Astrocyte (in vitro differentiated cells and primary cell): ENCODE measurements around the gene RUFY3. TPM values are rescaled to one million over a fixed set of nuclear protein-coding genes. Genes with fewer than 3 reads are reported as not detected.
A peak's percentile ranks its signal among the peaks of the same experiment; 100 is the strongest.

Experiments
- DNase-seq: peaks from one replicate; pipeline ENCODE4 v3.0.0-alpha.2; 2010; ENCODE audit warnings: low read depth
- FAIRE-seq: peaks from 2 replicates; lab custom pipeline; 2011; peaks lifted over from hg19 to GRCh38; lab: Jason Lieb, UNC
- H2AFZ ChIP-seq: 2 replicates; pipeline ENCODE4 v1.6.0; 2012; ENCODE audit warnings: low read depth, low read length, inconsistent platforms
- H3K27ac ChIP-seq: 2 replicates; pipeline ENCODE4 v1.5.1; 2011; ENCODE audit warnings: low read depth, low read length, inconsistent platforms
- H3K27me3 ChIP-seq: 2 replicates; pipeline ENCODE4 v1.6.0; 2011; ENCODE audit warnings: low read length, inconsistent platforms; ENCODE audit not compliant: insufficient read depth
- H3K36me3 ChIP-seq: 2 replicates; pipeline ENCODE4 v1.5.1; 2011; ENCODE audit warnings: low read length, inconsistent platforms; ENCODE audit not compliant: insufficient read depth
- H3K4me1 ChIP-seq: 2 replicates; pipeline ENCODE4 v1.5.1; 2011; ENCODE audit warnings: low read length, inconsistent platforms; ENCODE audit not compliant: insufficient read depth
- H3K4me2 ChIP-seq: 2 replicates; pipeline ENCODE4 v1.6.0; 2012; ENCODE audit warnings: low read length, inconsistent platforms
- H3K4me3 ChIP-seq: 2 replicates; pipeline ENCODE4 v1.5.1; 2011; ENCODE audit warnings: low read depth, mild to moderate bottlenecking, low read length, inconsistent platforms; ENCODE audit not compliant: insufficient read depth
- H3K79me2 ChIP-seq: 2 replicates; pipeline ENCODE4 v1.6.0; 2012; ENCODE audit warnings: mild to moderate bottlenecking, low read length, inconsistent platforms; ENCODE audit not compliant: insufficient read depth
- H3K9ac ChIP-seq: 2 replicates; pipeline ENCODE4 v1.6.0; 2012; ENCODE audit warnings: mild to moderate bottlenecking, low read length, inconsistent platforms
- H3K9me3 ChIP-seq: 2 replicates; pipeline ENCODE4 v1.5.1; 2012; ENCODE audit warnings: low read depth, mild to moderate bottlenecking, low read length, inconsistent platforms; ENCODE audit not compliant: insufficient read depth
- H4K20me1 ChIP-seq: 2 replicates; pipeline ENCODE4 v1.6.0; 2012; ENCODE audit warnings: low read length, inconsistent platforms; ENCODE audit not compliant: insufficient read depth
- H3K27ac Mint-ChIP-seq: one replicate; pipeline ENCODE4 v1.8.0; 2021; ENCODE audit warnings: mild to moderate bottlenecking, mixed read lengths; ENCODE audit not compliant: unreplicated experiment
- H3K27me3 Mint-ChIP-seq: one replicate; pipeline ENCODE4 v1.8.0; 2021; ENCODE audit warnings: low read depth, mixed read lengths; ENCODE audit not compliant: unreplicated experiment
- H3K36me3 Mint-ChIP-seq: one replicate; pipeline ENCODE4 v1.8.0; 2021; ENCODE audit warnings: low read depth, mixed read lengths; ENCODE audit not compliant: unreplicated experiment
- H3K4me1 Mint-ChIP-seq: one replicate; pipeline ENCODE4 v1.8.0; 2021; ENCODE audit warnings: low read depth, mixed read lengths; ENCODE audit not compliant: unreplicated experiment
- H3K4me3 Mint-ChIP-seq: one replicate; pipeline ENCODE4 v1.8.0; 2021; ENCODE audit warnings: mild to moderate bottlenecking, moderate library complexity, mixed read lengths; ENCODE audit not compliant: unreplicated experiment
- H3K9me3 Mint-ChIP-seq: one replicate; pipeline ENCODE4 v1.8.0; 2021; ENCODE audit warnings: mild to moderate bottlenecking, mixed read lengths; ENCODE audit not compliant: unreplicated experiment
- EZH2 ChIP-seq: IDR thresholded peaks from 2 replicates; pipeline ENCODE4 v1.6.1; 2012; ENCODE audit warnings: mild to moderate bottlenecking, low read length, inconsistent platforms; ENCODE audit not compliant: insufficient read depth
- total RNA-seq: library from RNA; stranded (reverse); gene quantifications from 2 replicates; pipeline ENCODE4 v1.2.1, GENCODE V29; 2021
- TF ChIP-seq, protein P1 (sequence below): IDR thresholded peaks from 2 replicates; pipeline ENCODE4 v1.5.1; 2011; ENCODE audit warnings: low read depth, mild to moderate bottlenecking, inconsistent platforms, low read length, moderate library complexity; ENCODE audit not compliant: insufficient read depth

RUFY3 gene
- total RNA-seq, 1 donor from 2014 or later = 57.5 TPM

DNA sequence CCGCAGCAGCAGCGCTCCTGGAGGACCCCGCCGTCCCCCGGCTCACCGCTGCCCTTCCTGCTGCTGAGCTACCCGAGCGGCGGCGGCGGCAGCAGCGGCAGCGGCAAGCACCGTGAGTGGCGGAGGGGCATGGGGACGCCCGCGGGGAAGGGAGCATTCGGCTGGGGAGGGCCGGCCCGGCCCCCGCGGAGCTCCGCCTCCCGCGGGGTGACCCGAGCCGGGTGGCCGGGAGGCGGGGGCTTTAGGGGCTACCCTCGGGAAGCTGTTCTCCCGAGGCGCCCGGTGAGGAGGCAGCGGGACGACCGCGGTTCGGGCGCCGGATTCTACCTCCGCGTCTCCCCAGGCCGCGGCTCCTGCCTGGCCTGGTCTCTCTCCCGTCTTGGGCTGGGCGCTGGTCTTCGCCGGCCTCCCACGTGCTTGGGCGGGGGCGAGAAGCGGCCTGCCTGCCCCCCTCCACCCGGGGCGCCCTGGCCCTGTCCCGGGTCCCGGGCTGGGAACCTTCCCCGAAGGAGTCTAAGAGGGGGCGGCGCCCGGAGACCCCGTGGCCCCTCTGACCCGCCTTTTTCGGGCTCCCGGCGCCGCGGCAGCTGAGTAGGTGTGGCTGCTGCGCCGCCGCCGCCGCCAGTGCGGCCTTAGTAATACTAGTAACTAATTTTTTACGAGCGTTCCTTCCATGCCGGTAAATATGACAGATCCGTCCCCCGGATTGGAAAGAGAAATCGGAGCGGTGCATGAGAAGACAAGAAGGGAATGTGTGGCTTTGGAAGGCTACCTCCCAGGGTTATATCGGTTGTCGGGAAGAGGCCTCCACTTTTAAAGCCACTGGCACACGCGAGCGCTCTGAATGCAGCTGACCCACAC lies 16.4 kb upstream of the RUFY3 start:
- H2AFZ ChIP-seq = peak overlapping the region; percentile 43
- TF ChIP-seq EZH2 = no peak
- TF ChIP-seq, protein P1, sequence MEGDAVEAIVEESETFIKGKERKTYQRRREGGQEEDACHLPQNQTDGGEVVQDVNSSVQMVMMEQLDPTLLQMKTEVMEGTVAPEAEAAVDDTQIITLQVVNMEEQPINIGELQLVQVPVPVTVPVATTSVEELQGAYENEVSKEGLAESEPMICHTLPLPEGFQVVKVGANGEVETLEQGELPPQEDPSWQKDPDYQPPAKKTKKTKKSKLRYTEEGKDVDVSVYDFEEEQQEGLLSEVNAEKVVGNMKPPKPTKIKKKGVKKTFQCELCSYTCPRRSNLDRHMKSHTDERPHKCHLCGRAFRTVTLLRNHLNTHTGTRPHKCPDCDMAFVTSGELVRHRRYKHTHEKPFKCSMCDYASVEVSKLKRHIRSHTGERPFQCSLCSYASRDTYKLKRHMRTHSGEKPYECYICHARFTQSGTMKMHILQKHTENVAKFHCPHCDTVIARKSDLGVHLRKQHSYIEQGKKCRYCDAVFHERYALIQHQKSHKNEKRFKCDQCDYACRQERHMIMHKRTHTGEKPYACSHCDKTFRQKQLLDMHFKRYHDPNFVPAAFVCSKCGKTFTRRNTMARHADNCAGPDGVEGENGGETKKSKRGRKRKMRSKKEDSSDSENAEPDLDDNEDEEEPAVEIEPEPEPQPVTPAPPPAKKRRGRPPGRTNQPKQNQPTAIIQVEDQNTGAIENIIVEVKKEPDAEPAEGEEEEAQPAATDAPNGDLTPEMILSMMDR = no peak
- H3K9me3 ChIP-seq = no peaks in the 10 kb centered on the region
- Mint-ChIP-seq H3K27me3 (no peaks in the 10 kb centered on the region), H3K36me3 (peaks cover 3% of the 10 kb centered on the region), H3K27ac (peak overlapping the region; percentile 88), H3K9me3 (no peaks in the 10 kb centered on the region), H3K4me1 (peaks cover 11% of the 10 kb centered on the region), H3K4me3 (peak overlapping the region; percentile 93)
- H3K4me2 ChIP-seq = peak overlapping the region; percentile 91
- peaks cover 29% of the 10 kb centered on the region for H3K4me1 ChIP-seq
- peak; percentile 58 for DNase-seq
- H3K27me3 ChIP-seq = no peaks in the 10 kb centered on the region
- H3K36me3 ChIP-seq = no peaks in the 10 kb centered on the region
- peak overlapping the region; percentile 80 for H3K27ac ChIP-seq
- H3K79me2 ChIP-seq = peaks cover 48% of the 10 kb centered on the region
- FAIRE-seq = no peak
- peak overlapping the region; percentile 72 for H3K4me3 ChIP-seq
- peak overlapping the region; percentile 83 for H3K9ac ChIP-seq
- H4K20me1 ChIP-seq = peaks cover 6% of the 10 kb centered on the region

GRCh38 chr4:70706044-70706461 lies 15.7 kb upstream of the RUFY3 start:
- Mint-ChIP-seq H3K36me3 (peaks cover 3% of the 10 kb centered on the region), H3K27me3 (no peaks in the 10 kb centered on the region), H3K9me3 (no peaks in the 10 kb centered on the region), H3K27ac (peak overlapping the region; percentile 88), H3K4me1 (peaks cover 11% of the 10 kb centered on the region), H3K4me3 (peak overlapping the region; percentile 93)
- H4K20me1 ChIP-seq = peaks cover 6% of the 10 kb centered on the region
- H3K9ac ChIP-seq = peak overlapping the region; percentile 83
- no peaks in the 10 kb centered on the region for H3K9me3 ChIP-seq
- DNase-seq = no peak
- H3K79me2 ChIP-seq = peaks cover 50% of the 10 kb centered on the region
- FAIRE-seq = no peak
- no peaks in the 10 kb centered on the region for H3K36me3 ChIP-seq
- TF ChIP-seq, protein P1 = no peak
- TF ChIP-seq EZH2 = no peak
- H3K4me3 ChIP-seq = peak overlapping the region; percentile 72
- H3K27me3 ChIP-seq = no peaks in the 10 kb centered on the region
- H3K27ac ChIP-seq = peak overlapping the region; percentile 80
- H3K4me1 ChIP-seq = peaks cover 29% of the 10 kb centered on the region
- H3K4me2 ChIP-seq = peak overlapping the region; percentile 91
- H2AFZ ChIP-seq = peak overlapping the region; percentile 43
